GM12891 (cell line): Measurements from ENCODE around the gene PGP.

Experiments used
- POLR2A ChIP-seq: IDR thresholded peaks from 2 replicates; pipeline ENCODE4 v1.6.1; 2011; ENCODE audit warnings: low read depth, low read length, control low read depth
- POLR2AphosphoS5 ChIP-seq: IDR thresholded peaks from 2 replicates; pipeline ENCODE4 v1.6.1; 2011; ENCODE audit warnings: low read depth, low read length, control low read depth
- SPI1 ChIP-seq: IDR thresholded peaks from 2 replicates; pipeline ENCODE4 v1.6.1; 2011; ENCODE audit warnings: low read depth, low read length, control low read depth

DNA sequence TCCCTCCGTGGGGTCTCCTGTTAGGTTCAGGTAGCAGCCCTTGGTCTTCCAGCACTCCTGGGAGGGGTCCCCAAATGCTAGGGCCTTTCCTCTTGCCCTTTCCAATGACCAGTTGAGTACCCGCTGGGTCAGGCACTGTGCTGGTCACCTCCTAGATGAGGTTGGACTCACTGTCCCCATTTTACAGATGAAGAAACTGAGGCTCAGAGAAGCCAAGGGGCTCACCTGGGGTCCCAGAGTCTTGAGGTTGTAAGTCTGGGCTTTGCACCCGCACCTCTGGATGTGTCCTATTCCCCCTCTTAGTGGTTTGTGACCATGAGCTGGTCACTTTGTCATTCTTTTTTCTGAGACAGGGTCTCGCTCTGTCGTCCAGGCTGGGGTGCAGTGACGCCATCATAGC, 16.9 kb downstream of the PGP start:
- TF ChIP-seq POLR2A (no peak), POLR2AphosphoS5 (no peak), SPI1 (no peak)
